IMR-90 (cell line): ENCODE measurements around the gene SPCS3.

Experiments
- CEBPB ChIP-seq: IDR thresholded peaks from 2 replicates; pipeline ENCODE4 v1.6.1; 2012; ENCODE audit warnings: low read depth, low read length, improper control_type of control experiment
- CHD1 ChIP-seq: IDR thresholded peaks from 2 replicates; pipeline ENCODE4 v1.6.1; 2012; ENCODE audit warnings: low read depth, low read length, improper control_type of control experiment
- CTCF ChIP-seq: conservative IDR thresholded peaks from 2 replicates; pipeline ENCODE4 v1.5.1; 2012; ENCODE audit warnings: mild to moderate bottlenecking, low read depth, low read length, improper control_type of control experiment
- MAFK ChIP-seq: IDR thresholded peaks from 2 replicates; pipeline ENCODE4 v1.6.1; 2012; ENCODE audit warnings: low read depth, low read length, improper control_type of control experiment
- POLR2A ChIP-seq: IDR thresholded peaks from 2 replicates; pipeline ENCODE4 v1.6.1; 2012; ENCODE audit warnings: mild to moderate bottlenecking, low read depth, low read length
- RAD21 ChIP-seq: IDR thresholded peaks from 2 replicates; pipeline ENCODE4 v1.6.1; 2012; ENCODE audit warnings: low read length, improper control_type of control experiment
- SMC3 ChIP-seq: fragments of 150-350 bp; IDR thresholded peaks from 2 replicates; pipeline ENCODE4 v1.6.1; 2016; ENCODE audit warnings: low read depth, mild to moderate bottlenecking, antibody characterized with exemption, low read length, moderate library complexity
- USF2 ChIP-seq: fragments of 150-350 bp; IDR thresholded peaks from 2 replicates; pipeline ENCODE4 v1.6.1; 2017; ENCODE audit warnings: mild to moderate bottlenecking, antibody characterized with exemption, low read length, low read depth

GRCh38 chr4:176359590-176359989, 39.8 kb downstream of the SPCS3 start:
- TF ChIP-seq CTCF (no peak), RAD21 (no peak), USF2 (no peak), POLR2A (no peak), MAFK (no peak), CEBPB (no peak), SMC3 (no peak), CHD1 (no peak)
